Omental fat pad (tissue), 4 donors: ENCODE data around the gene IGSF21. TPM values are rescaled to one million over a fixed set of nuclear protein-coding genes. Genes with fewer than 3 reads are reported as not detected.

Experiments used
- ATAC-seq: fragments of 150-250 bp; one replicate; pipeline ENCODE4 v1.9.1; 2016; ENCODE audit warnings: mild to moderate bottlenecking, moderate library complexity; ENCODE audit not compliant: low FRiP score
- DNase-seq: peaks from one replicate; pipeline ENCODE4 v3.0.0-alpha.2; 2019; ENCODE audit warnings: low spot score
- CTCF ChIP-seq, 3 donors: fragments of 450-650 bp; IDR thresholded peaks; one replicate each; pipeline ENCODE4 v1.5.1; 2016 to 2017; ENCODE audit warnings: antibody characterized with exemption in 3 of 3, mild to moderate bottlenecking in 3 of 3, moderate library complexity in 2 of 3
- total RNA-seq, 4 donors: library from RNA; depleted of rRNA; stranded (reverse); fragments of >200 nt; gene quantifications; one replicate each; pipeline ENCODE4 v1.1.0, GENCODE V29; 2016

The IGSF21 gene
- total RNA-seq, 4 donors from 2014 or later = 0.56 to 7.8 (median 7.4) TPM; not detected in 1

GRCh38 chr1:18175051-18175450 lies 67.5 kb downstream of the IGSF21 start:
- DNase-seq = no peak
- no peak for ATAC-seq
- no peak for TF ChIP-seq CTCF (IDR thresholded peaks at IDR 0.05)

- no peak for TF ChIP-seq CTCF (IDR thresholded peaks at IDR 0.05)
- DNase-seq = no peak
- ATAC-seq = no peak
Measured at GRCh38 chr1:18175530-18176377, 68.2 kb downstream of the IGSF21 start.

GRCh38 chr1:18176619-18177018 lies 69.0 kb downstream of the IGSF21 start:
- no peak for TF ChIP-seq CTCF (IDR thresholded peaks at IDR 0.05)
- ATAC-seq (no peak), DNase-seq (no peak)

- ATAC-seq (no peak), DNase-seq (no peak)
- no peak for TF ChIP-seq CTCF (IDR thresholded peaks at IDR 0.05)
Measured at GRCh38 chr1:18178111-18178510, 70.5 kb downstream of the IGSF21 start.

GRCh38 chr1:18179009-18179408 lies 71.4 kb downstream of the IGSF21 start:
- no peak for DNase-seq
- no peak for ATAC-seq
- no peak for TF ChIP-seq CTCF (IDR thresholded peaks at IDR 0.05)

GRCh38 chr1:18182398-18183160 lies 75.0 kb downstream of the IGSF21 start:
- TF ChIP-seq CTCF (IDR thresholded peaks at IDR 0.05) = no peak
- ATAC-seq (no peak), DNase-seq (no peak)
